Measurements from ENCODE around the gene OR2AG2.
A peak's percentile ranks its signal among the peaks of the same experiment; 100 is the strongest.

OR2AG2 gene

DNA sequence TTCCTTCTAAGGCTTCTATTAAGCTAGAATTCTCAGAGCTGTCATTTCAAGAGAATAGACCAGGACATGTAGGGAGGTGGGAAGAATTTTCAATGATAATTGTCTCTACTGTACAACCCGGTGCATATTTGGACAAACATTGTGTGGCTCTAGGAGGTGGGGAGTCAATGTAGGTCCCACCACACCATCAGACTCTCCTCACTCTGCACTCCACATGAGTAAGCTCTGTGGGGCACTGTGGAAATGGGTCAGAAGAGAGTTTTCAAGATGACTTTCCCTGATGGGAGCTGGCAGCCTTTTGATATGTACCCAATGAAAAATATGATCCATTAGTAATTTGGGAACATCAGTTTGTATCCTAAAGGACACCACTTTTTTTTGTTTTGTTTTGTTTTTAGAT, 33.2 kb downstream of the OR2AG2 start:
- DNase-seq (ENCODE audit: low spot score): no peak

DNA sequence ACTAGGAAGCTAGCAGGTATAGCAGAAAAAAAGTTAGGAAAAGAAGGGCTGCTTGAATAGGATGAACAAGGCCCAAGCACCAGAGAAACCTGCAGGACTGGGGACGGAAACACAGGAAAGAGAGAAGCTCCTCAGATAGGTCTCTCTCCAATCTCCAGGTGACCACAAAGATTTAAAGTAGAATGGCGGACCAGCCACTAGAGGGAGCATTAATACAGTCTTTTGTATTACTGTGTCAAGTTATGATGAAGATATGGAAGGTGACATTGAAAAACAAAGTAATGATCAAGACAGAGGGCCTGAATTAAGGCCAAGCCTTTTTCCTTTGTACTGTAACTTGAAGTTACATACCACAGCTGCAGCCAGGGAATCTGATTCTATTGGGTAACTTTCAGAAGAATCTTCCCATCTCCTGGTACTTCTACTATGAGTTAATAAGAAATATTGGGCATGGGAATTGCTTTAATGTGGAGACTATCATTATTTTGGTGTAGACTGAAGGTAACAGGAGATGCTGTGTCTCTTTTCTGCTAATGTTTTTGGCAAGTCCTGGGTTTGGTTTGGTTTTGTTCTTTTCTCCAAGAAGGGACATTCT, 33.8 kb downstream of the OR2AG2 start:
- DNase-seq (ENCODE audit: low spot score): peak; percentile 40

DNA sequence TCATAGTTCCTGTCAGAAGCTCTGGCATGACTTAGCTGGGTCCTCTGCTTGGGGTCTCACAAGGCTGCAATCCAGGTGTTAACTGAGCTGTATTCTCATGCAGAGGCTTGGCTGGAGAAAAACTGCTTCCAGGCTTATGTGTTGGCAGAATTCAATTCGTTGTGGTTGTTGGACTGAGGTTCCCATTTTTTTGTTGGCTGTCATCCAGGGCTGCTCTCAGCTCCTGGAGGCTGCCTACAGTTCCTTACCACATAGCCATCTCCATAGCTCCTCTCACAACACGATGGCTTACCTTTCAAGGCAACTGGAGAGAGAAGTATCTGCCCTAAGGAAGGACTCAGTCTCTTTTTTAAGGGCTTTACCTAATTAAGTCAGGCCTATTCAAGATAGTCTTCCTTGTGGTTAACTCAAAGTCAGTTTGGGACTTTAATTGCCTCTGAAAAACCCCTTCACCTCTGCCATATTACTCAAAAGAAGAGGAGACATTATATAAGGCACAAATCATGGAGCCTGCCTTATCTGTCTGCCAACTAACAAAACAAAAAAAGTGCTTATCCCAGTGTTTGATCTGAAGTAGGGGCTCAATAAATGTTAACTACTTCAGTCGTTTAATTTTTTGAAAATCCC, 35.2 kb downstream of the OR2AG2 start:
- DNase-seq (ENCODE audit: low spot score): no peak

DNA sequence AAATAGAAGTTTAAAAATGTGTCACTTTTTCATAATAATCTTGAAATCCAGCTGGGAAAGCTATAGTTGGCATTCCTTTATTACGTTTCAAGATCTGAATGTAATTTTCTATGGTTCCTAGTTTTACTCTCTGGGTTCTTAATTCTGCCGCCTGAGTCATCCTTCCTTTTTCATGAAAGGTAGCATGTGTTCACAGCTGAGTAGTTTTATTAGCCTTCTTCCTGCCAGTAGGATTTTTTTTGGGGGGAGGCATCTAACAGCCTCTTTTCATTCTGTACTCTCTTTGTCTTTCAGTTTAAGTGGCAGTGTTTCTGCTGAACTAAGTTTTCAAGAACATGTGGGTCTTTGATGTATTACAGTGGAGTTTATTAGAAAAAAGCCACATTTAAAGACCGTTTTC, 36.5 kb downstream of the OR2AG2 start:
- peak; percentile 6 for DNase-seq (ENCODE audit: low spot score)

DNA sequence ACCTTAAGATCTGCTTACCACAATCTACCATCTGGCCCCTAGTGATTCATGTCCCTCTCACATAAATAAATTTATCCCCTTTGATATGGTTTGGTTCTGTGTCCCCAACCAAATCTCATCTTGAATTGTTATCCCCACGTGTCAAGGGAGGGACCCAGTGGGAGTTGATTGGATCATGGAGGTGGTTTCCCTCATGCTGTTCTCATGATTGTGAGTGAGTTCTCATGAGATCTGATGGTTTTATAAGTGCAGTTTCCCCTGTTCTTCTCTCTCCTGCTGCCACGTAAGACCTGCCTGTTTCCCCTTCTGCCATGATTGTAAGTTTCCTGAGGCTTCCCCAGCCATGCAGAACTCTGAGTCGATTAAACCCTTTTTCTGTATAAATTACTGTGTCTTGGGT, 37.2 kb downstream of the OR2AG2 start:
- DNase-seq (ENCODE audit: low spot score): no peak

DNA sequence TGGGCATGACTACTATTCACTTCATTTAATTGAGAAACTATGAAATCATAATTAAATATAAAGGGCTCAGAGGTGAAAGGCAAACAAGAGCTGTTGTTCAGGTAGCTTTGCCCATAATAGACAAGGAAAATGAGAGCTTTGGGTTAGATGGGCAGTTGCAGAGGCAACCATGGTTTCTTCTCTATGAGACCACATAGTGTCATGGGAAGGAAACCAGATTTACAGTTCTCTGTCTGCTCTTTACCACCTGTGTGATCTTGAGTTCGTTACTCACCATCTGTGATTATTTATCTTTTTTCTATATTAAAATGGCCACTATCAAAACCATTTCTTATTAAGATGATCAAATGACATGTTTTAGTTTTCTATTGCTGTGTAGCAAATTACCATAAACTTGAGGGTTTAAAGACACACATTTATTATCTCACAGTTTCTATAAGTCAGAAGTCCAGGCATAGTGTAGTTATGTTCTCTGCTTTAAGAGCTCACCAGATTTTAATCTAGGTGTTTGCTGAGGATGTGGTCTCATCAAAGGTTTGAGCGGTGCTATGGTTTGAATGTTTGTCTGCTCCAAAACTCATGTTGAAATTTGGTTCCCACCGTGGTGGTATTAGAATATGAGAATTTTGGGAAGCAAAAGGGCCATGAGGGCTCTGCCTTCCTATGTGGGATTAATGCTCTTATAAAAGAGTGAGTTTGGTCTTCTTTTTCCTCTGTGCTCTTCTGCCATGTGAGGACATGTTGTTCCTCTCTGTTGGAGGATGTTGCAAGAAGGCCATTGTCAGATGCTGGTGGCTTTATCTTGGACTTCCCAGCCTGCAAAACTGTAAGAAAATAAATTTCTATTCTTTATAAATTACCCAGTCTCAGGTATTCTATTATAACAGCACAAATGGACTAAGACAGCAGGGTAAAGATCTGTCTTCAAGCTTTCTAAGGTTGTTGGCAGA, 38.2 kb downstream of the OR2AG2 start:
- no peak for DNase-seq (ENCODE audit: low spot score)

DNA sequence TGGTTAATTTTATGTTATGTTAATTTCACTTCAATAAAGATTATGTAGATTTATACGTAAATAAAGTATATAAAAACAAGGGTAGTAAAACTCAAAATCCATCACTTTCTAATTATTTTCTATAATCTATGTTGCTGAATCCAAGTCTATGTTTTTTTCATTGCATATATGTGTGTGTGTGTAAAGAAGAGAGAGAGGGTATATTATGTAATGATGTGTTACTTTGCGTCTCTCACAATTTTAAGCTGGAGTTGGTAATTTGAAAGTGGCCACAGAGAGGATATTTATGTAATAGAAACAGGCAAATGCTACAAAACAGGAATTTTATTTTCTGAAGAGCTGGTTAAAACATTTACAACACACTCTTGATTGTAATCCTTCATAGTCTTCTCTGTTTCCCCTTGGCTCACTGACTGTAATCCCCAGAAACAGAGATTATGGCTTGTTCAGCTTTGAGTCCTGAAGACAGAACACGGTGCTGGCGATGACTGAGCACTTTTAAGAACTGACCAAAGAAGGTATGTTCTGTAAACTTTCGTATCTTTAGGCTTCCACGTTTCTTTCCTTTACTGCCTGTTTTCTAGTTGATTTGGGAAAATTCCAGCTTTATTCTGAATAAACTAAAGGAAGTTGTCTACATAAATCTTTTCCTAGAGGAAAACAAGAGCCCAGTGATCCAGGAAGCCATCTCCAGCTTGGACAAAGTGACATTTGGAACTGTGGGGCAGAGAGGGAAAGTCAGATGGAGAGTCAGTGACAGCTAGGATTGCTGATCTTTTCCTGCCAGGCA, 43.6 kb downstream of the OR2AG2 start:
- DNase-seq (ENCODE audit: low spot score): no peak

DNA sequence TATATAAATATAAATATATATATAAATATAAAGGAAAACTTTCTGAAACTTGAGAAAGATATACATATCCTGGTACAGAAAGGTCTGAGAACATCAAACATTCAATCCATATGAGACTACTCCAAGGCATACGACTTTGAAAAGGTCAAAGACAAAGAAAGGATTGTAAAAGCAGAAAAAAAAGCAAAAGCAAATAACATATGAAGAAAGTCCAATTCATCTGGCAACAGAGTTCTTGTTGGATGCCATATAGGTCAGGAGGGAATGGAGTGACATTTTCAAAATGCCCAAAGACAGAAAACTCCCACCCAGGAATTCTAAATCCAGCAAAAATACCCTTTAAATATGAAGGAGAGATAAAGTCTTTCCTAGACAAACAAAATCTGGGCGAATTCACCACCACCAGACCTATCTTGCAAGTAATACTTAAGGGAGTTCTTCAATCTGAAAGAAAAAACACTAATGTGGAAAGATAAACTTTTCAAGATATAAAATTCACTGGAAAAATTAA, 46.3 kb downstream of the OR2AG2 start:
- DNase-seq (ENCODE audit: low spot score): no peak

DNA sequence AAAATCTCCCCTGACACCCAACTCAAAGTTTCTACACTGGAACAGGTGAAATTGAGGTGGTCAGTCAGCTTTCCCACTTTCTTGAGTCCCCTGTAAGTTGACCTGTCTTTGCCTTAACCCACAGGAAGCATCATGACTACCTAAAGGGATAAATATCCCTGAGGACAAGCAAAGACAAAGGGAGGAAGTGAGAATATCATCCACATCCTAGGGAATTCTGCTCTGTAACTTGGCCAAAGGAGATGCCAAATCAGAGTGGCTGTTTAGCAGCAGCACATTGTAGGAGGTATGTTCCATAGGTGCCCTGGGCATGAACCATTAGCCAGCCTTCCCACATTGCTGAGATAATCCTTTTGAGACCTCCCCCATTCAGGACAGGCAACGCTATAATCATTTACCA, 47.8 kb downstream of the OR2AG2 start:
- no peak for DNase-seq (ENCODE audit: low spot score)

DNA sequence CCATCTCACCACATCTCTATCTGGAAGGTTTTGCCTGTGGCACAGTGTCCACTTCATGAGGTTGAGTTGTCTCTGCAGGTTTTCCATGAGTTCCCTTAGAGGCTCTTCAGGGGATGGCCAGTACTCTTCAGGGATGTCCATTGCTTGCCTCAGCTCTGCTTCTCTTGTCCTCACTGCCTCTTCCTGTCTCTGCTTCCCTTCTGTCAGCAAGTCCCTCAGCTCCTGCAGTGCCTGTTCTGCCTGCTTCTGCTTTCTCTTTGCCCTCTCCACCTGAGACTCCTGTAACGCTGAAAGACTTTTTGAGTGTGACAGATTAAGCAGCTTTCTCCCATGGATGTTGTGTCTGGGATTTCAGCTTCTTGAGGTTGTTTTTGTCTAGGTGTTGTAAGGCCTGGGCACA, 50.4 kb downstream of the OR2AG2 start:
- no peak for DNase-seq (ENCODE audit: low spot score)

DNA sequence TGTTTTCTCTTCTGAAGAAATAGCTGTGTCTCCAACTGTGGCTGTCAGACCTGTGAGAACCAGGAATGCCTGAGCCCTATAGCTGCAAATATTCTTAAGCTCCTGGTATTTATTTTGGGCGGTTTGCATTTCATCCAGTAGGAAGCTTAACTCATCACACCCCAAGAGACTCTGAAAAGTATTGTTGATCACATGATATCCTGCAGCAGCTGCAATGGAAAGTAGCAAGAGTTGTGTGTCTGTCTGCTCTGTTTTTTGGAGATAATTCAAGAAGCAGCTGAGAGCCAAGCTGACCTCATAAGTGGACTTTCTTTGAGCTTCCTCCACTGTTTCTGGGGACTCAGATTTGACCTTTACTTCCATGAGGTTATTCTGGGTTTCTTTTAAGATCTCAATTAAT, 52.2 kb downstream of the OR2AG2 start:
- no peak for DNase-seq (ENCODE audit: low spot score)

DNA sequence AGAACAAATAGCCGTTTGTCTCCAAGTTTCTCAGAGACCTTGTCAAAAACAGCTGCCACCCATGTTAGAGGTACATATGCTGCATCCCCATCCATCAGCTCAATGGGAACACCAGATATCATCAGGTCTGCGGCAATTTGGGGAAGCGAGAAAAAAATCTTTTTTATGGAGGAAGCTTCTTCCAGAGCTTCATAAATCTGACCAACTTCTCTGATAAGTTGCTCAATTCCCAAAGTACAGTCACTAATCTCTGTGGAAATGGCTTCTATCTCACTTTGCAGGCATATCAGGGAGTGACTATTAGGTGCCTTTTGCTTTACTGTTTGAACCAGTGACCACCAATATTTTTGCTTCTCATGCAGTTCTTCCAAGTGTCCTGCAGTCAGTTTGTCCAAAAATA, 54.4 kb downstream of the OR2AG2 start:
- no peak for DNase-seq (ENCODE audit: low spot score)

Measured in AG08395 (cell line).